ENCODE data around the gene TCFL5.
"Not testable (repeated sequence)": the region's sequence is repeated elsewhere in the genome, so short reads cannot be mapped to it uniquely, and the experiment has no call there.

Gene TCFL5

DNA sequence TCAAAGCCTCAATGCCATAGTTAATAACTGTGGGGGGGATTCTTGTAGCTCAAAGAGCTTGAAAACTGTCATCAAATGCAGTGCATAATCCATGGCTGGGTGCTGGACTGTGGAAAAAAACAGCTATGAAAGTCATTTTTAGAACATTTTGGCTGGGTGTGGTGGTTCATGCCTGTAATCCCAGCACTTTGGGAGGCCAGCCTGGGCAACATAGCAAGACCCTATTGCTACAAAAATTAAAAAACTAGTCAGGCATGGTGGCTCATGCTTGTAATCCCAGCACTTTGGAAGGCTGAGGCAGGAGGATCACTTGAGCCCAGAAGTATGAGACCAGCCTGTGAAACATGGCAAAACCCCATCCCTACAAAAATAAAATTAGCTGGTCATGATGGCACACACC, 12.2 kb downstream of the TCFL5 start:
- H3K36me3 ChIP-seq (replicated peaks) = peaks cover 32% of the 10 kb centered on the region
- H3K4me1 ChIP-seq = no peaks in the 10 kb centered on the region
- in situ Hi-C loops (cut with MboI; ENCODE audit: low sequenced_read_pairs) = no loop called here
- no peak overlapping the region for H3K4me3 ChIP-seq
- H3K9me3 ChIP-seq = no peaks in the 10 kb centered on the region
- no peaks in the 10 kb centered on the region for H3K27me3 ChIP-seq (ENCODE audit: low read depth)
- DNase-seq (ENCODE audit: low spot score in 2 of 2) = no peak

DNA sequence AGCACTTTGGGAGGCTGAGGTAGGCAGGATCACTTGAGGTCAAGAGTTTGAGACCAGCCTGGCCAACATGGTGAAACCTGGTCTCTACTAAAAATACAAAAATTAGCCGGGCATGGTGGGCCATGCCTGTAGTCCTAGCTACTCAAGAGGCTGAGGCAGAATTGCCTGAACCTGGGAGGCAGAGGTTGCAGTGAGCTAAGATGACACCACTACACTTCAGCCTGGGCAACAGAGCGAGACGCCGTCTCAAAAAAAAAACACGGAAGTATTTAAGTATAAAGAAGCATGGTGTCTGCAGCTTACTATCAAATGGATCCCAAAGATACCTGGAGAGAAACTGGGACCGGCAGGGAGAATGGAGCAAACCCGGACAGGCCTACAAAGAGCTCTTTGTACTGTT, 12.7 kb downstream of the TCFL5 start:
- peaks cover 27% of the 10 kb centered on the region for H3K36me3 ChIP-seq (replicated peaks)
- H3K4me3 ChIP-seq; H3K27me3 ChIP-seq (ENCODE audit: low read depth); DNase-seq (ENCODE audit: low spot score in 2 of 2); in situ Hi-C loops (cut with MboI; ENCODE audit: low sequenced_read_pairs); H3K4me1 ChIP-seq; H3K9me3 ChIP-seq: not testable (repeated sequence)

DNA sequence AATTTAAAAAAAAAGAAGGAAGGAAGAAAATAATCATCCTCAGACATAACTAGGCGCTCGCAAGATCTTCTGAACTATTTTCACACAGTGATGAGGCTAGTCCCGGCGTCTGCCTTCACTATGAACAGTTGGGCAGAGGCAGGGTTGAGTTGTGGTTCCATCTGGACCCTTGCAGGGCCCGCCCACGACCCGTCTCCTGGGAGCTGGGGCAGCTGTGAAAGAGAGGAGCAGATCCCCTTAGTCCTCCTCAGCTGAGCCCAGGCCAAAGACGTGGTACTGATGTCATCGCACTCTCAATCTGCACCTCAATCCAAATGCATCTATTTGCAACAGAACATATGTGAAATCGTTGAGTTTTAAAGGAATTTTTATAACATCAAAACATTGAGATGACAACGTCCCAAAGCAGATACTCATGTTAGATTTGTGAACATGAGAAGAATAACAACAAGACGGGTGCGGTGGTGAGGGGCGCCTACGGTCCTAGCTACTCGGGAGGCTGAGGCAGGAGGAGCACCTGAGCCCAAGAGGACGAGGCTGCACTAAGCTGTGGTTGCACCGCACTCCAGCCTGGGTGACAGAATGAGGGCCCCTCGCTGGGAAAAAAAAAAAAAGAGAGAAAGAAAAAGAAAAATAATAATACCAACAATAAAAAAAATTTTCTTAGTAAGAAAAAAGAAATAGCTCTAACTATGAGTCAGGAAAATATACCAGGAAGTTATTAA, 15.3 kb downstream of the TCFL5 start:
- in situ Hi-C loops (cut with MboI; ENCODE audit: low sequenced_read_pairs) = no loop called here
- H3K36me3 ChIP-seq (replicated peaks) = peaks cover 13% of the 10 kb centered on the region
- H3K4me3 ChIP-seq = no peak overlapping the region
- no peak for DNase-seq (ENCODE audit: low spot score in 2 of 2)
- no peaks in the 10 kb centered on the region for H3K9me3 ChIP-seq
- no peaks in the 10 kb centered on the region for H3K4me1 ChIP-seq
- no peaks in the 10 kb centered on the region for H3K27me3 ChIP-seq (ENCODE audit: low read depth)

DNA sequence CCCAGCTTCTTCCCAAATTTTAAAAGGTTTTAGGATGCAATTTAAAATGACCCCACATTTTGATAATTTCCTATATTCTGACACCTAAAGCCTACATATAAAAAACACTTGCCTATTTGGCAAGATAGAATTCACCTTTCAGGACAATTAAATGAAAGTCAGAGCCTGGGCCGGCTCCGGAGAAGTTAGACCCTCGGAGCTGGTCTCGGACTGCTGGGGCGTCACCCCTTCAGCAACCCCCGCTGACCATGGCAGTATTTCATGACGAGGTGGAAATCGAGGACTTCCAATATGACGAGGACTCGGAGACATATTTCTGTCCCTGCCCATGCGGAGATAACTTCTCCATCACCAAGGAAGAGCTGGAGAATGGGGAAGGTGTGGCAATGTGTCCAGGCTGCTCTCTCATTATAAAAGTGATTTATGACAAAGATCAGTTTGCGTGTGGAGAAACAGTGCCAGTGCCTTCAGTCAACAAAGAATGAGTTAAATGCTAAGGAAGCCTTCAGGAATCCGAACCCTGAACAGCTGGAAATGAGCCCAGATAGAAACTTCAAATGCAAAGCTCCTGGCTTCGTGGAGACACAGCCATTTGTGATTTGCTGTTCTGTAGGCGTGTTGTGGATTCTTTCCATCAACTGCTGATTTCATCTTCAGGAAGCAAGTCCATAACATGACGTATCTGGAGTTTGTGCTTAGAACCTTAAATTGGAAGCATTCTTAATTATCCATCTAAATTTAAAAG, 16.0 kb downstream of the TCFL5 start:
- H3K27me3 ChIP-seq (ENCODE audit: low read depth) = no peaks in the 10 kb centered on the region
- in situ Hi-C loops (cut with MboI; ENCODE audit: low sequenced_read_pairs) = no loop called here
- H3K36me3 ChIP-seq (replicated peaks) = peaks cover 11% of the 10 kb centered on the region
- no peak for DNase-seq (ENCODE audit: low spot score in 2 of 2)
- H3K4me1 ChIP-seq = no peaks in the 10 kb centered on the region
- H3K4me3 ChIP-seq = no peak overlapping the region
- no peaks in the 10 kb centered on the region for H3K9me3 ChIP-seq

DNA sequence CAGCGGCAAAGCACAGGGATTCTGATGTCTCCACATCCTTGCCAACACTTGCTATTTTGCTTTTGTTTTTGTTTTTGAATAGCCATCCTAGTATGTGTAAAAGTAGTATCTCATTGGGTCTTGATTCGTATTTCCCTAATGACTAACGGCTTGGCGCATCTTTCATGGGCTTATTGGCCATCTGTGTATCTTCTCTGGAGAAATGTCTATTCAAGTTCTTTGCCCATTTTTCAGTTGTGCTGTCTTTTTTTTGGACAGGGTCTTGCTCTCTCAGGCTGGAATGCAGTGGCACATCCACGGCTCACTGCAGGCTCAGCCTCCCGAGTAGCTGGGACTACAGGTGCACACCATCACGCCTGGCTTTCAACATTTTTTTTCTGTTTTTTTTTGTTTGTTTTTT, 17.4 kb downstream of the TCFL5 start:
- Histone ChIP-seq H3K36me3 (replicated peaks) (peaks cover 8% of the 10 kb centered on the region), H3K9me3 (no peaks in the 10 kb centered on the region), H3K4me1 (no peaks in the 10 kb centered on the region), H3K4me3 (no peak overlapping the region), H3K27me3 (ENCODE audit: low read depth) (no peaks in the 10 kb centered on the region)
- in situ Hi-C loops (cut with MboI; ENCODE audit: low sequenced_read_pairs) = no loop called here
- no peak for DNase-seq (ENCODE audit: low spot score in 2 of 2)

DNA sequence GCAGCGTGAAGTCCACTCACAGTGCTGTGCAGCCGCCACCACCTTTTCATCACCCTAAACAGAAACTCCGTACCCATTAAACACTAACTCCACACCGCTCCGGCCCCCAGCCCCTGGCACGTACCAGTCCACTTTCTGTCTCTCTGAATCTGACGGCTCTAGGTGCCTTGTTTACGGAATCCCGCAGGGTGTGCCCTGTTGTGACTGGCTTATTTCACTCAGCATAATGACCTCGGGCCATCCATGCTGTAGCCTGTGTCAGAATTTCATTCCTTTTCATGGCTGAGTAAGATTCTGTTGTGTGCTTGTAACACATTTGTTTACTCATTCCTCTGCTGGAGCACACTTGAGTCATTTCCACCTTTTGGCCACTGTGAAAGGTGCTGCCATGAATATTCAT, 18.0 kb downstream of the TCFL5 start:
- Histone ChIP-seq H3K4me3 (no peak overlapping the region), H3K4me1 (no peaks in the 10 kb centered on the region), H3K27me3 (ENCODE audit: low read depth) (no peaks in the 10 kb centered on the region), H3K36me3 (replicated peaks) (peaks cover 8% of the 10 kb centered on the region), H3K9me3 (no peaks in the 10 kb centered on the region)
- in situ Hi-C loops (cut with MboI; ENCODE audit: low sequenced_read_pairs) = no loop called here
- no peak for DNase-seq (ENCODE audit: low spot score in 2 of 2)

DNA sequence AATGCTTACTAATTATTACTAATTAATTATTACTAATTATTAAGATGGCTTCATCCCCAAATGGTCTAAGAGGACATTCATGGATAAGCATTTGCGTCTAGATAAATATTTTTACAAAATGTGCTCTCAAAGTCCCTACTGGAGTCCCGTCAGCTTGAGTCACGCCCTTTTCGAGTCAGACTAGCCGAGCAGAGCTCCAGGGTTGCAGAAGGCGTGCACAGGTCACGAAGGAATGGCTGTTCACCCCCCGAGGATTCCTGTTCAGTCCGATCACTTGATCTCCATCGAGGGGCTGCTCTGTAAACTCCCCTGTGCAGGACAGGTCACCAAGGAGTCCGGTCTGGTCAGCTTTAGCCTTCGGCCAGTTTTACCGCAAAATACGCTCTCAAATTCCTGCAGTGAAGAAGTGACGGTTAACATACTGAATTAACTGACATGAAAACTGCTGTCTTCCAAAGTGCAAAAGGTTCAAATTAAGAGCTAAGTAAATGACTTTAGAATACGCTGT, 19.9 kb downstream of the TCFL5 start:
- no peak overlapping the region for H3K4me3 ChIP-seq
- peaks cover 5% of the 10 kb centered on the region; the same call in 1 of the 2 replicates for H3K36me3 ChIP-seq (replicated peaks)
- in situ Hi-C loops (cut with MboI; ENCODE audit: low sequenced_read_pairs) = no loop called here

DNA sequence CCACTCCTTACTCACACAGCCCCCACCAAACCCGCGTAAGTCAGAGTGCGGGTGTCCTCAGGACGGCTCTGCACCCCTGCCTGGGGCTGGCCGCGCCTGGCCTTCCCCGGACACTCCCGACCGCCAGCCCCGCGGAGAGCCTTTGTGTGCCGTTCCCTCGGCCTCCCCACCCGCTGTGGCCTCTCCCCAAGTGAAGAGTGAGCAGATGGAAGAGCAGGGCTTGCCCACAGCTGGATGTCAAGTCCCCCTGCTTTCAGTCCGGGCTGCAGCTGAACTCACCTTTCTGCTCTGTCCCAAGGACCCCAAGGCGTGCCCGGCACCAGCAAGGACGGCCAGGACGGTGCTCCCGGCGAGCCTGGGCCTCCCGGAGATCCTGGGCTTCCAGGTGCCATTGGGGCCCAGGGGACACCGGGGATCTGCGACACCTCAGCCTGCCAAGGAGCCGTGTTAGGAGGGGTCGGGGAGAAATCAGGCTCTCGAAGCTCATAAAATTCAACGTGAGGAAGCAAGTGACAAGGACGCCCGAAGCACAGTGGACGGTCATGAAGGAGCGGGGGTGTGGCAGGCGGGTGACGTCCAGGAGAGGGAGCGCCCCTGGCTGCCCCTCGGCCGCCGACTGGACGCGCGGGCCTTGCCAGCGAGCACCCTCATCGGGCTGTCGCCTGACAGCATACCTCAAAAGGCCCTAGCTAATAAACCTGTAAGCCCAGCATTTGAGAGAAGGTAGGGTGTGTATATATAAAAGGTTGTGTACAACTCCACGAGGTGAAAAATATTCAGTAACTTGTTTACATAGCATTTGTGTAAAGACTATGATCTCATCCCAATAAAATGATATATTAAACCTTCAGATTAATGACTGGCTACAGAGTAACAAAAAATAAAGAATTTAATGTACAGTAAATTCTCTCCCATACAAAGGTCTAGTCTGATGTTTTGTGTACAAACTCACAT, 21.1 kb downstream of the TCFL5 start:
- Histone ChIP-seq H3K4me1 (no peaks in the 10 kb centered on the region), H3K36me3 (replicated peaks) (peaks cover 5% of the 10 kb centered on the region; the same call in 1 of the 2 replicates), H3K27me3 (ENCODE audit: low read depth) (no peaks in the 10 kb centered on the region), H3K4me3 (no peak overlapping the region), H3K9me3 (no peaks in the 10 kb centered on the region)
- DNase-seq (ENCODE audit: low spot score in 2 of 2) = no peak
- in situ Hi-C loops (cut with MboI; ENCODE audit: low sequenced_read_pairs) = no loop called here

More for the DNA sequence above, 19.9 kb downstream of the TCFL5 start:
- no peaks in the 10 kb centered on the region for H3K4me1 ChIP-seq
- H3K27me3 ChIP-seq (ENCODE audit: low read depth) = no peaks in the 10 kb centered on the region
- no peaks in the 10 kb centered on the region for H3K9me3 ChIP-seq
- DNase-seq (ENCODE audit: low spot score in 2 of 2) = no peak

DNA sequence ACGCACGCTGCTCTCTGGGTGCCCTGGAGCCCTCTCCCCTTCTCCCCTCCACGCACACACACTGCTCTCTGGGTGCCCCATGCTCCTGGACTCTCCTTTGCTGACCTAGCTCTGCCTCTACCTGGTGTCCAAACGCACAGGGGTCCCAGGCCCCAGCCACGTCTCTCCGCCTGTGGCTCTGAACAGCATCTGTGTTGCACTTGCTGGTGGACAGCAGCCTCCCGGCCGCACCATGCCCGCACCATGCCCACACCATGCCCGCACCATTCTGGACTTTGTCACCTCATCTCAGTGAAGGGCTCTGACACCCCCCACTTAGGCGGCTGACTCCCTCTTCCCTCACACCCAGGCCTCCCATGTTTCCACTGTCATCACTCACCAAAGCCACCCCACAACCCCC, 21.8 kb downstream of the TCFL5 start:
- no peak overlapping the region for H3K4me3 ChIP-seq
- DNase-seq (ENCODE audit: low spot score in 2 of 2) = no peak
- no peaks in the 10 kb centered on the region for H3K27me3 ChIP-seq (ENCODE audit: low read depth)
- in situ Hi-C loops (cut with MboI; ENCODE audit: low sequenced_read_pairs) = no loop called here
- no peaks in the 10 kb centered on the region for H3K9me3 ChIP-seq
- H3K36me3 ChIP-seq (replicated peaks) = 0 out of 2 replicates have a peak, but pooled peaks cover 2% of the 10 kb centered on the region
- no peaks in the 10 kb centered on the region for H3K4me1 ChIP-seq

DNA sequence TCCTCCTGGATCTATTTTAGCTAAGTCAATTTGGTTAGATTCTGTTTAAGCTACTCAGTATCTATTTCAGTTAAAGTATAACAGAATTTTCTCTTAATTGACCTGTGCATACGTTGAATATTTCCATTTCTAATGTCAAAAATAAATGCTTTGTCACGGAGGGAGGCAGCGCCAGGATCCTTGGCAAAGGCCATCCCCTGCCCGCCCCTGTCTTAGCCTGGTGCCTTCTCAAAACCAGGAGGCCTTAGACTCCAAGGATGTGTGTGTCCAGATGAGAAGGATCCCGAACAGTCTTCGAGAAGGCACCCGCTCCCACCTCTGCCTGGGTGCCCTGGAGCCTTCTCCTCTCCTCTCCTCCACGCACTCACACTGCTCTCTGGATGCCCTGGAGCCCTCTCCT, 22.4 kb downstream of the TCFL5 start:
- H3K36me3 ChIP-seq (replicated peaks) = 0 out of 2 replicates have a peak, but pooled peaks cover 2% of the 10 kb centered on the region
- no peaks in the 10 kb centered on the region for H3K4me1 ChIP-seq
- DNase-seq (ENCODE audit: low spot score in 2 of 2) = no peak
- no peak overlapping the region for H3K4me3 ChIP-seq
- H3K27me3 ChIP-seq (ENCODE audit: low read depth) = no peaks in the 10 kb centered on the region
- no peaks in the 10 kb centered on the region for H3K9me3 ChIP-seq
- in situ Hi-C loops (cut with MboI; ENCODE audit: low sequenced_read_pairs) = no loop called here

DNA sequence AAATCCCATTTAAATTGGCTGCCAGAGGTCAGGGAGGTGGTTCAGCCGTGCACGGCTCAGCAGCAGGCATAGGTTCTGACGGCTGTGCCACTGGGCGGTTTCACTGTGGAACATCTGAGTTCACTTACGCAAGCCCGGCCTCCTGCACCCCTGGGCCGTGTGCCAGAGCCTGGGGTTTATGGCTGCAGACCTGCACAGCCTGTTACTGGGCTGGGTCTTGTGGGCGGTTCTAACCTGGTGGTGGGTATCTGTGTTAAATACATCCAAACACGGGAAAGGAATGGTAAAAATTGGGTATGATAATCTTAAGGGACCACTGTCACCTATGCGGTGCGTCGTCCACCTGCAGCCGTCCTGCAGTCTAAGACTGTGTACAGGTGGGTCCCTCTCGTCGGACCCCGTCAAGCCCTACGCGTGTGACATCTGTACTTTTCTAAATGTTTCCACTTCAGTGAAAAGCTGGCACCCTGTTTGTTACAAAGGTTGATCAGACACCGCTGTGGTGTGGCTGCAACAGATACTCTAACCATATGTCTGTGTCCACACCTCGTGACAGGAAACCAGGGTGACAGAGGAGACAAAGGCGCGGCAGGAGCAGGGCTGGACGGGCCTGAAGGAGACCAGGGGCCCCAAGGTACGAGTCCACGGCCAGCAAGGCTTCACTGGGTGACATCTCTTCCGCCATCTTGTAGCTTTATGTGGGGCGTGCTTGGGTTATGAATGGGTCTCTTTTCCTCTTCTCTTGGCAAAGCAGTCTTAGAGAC, 23.3 kb downstream of the TCFL5 start:
- Histone ChIP-seq H3K27me3 (ENCODE audit: low read depth) (no peaks in the 10 kb centered on the region), H3K4me1 (0 out of 2 replicates have a peak, but pooled peaks cover 1% of the 10 kb centered on the region)
- DNase-seq (ENCODE audit: low spot score in 2 of 2) = no peak

DNA sequence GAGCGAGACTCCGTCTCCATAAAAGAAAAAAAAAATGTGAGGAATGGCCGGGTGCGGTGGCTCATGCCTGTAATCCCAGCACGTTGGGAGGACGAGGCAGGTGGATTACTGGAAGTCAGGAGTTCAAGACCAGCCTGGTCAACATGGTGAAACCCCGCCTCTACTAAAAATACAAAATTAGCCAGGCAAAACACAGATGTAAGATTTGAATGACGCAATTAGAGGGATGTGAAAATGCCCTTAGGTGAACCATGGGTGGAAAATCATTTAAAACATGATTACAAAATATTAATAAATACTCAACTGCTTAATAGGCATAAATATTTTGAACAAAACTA, 23.9 kb downstream of the TCFL5 start:
- H3K4me3 ChIP-seq = no peak overlapping the region
- H3K9me3 ChIP-seq = no peaks in the 10 kb centered on the region
- in situ Hi-C loops (cut with MboI; ENCODE audit: low sequenced_read_pairs) = no loop called here
- no peak for DNase-seq (ENCODE audit: low spot score in 2 of 2)
- H3K36me3 ChIP-seq (replicated peaks) = 0 out of 2 replicates have a peak, but pooled peaks cover 2% of the 10 kb centered on the region
- no peaks in the 10 kb centered on the region for H3K27me3 ChIP-seq (ENCODE audit: low read depth)
- H3K4me1 ChIP-seq = peaks cover 7% of the 10 kb centered on the region

More for the DNA sequence above, 23.3 kb downstream of the TCFL5 start:
- Histone ChIP-seq H3K9me3 (no peaks in the 10 kb centered on the region), H3K4me3 (no peak overlapping the region), H3K36me3 (replicated peaks) (0 out of 2 replicates have a peak, but pooled peaks cover 2% of the 10 kb centered on the region)
- in situ Hi-C loops (cut with MboI; ENCODE audit: low sequenced_read_pairs) = no loop called here

DNA sequence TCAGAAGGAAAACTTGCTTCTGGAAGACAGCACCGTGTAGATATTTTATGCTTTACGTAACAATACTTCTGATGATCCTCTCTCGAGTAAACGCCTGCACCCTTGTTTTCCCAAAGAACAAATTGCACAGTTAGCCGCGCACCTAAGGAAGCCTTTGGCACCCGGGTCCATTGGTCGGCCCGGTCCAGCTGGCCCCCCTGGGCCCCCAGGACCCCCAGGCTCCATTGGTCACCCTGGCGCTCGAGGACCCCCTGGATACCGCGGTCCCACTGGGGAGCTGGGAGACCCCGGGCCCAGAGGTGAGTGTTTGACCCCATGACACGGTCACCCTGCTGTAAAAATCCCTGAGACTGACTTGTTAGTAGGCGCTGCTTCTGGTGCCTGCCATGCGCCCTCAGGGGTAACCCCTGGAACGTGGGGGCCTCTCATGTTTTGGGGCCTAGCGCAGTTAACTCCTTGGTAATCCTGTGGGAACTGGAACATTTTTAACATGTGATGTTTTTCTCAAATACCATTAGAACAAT, 24.6 kb downstream of the TCFL5 start:
- in situ Hi-C loops (cut with MboI; ENCODE audit: low sequenced_read_pairs) = no loop called here
- H3K9me3 ChIP-seq = no peaks in the 10 kb centered on the region
- no peak overlapping the region for H3K4me3 ChIP-seq
- no peak for DNase-seq (ENCODE audit: low spot score in 2 of 2)
- 0 out of 2 replicates have a peak, but pooled peaks cover 2% of the 10 kb centered on the region for H3K36me3 ChIP-seq (replicated peaks)
- peaks cover 12% of the 10 kb centered on the region for H3K4me1 ChIP-seq
- H3K27me3 ChIP-seq (ENCODE audit: low read depth) = no peaks in the 10 kb centered on the region
